ENCODE measurements around the gene RALGPS2. TPM values are rescaled to one million over a fixed set of nuclear protein-coding genes. Genes with fewer than 3 reads are reported as not detected.

RALGPS2 gene
- total RNA-seq (100 to 1,000 TPM in 2 of 7 donors, 10 to 100 TPM in 5; 54.7 to 118 (median 89.3) TPM), polyA plus RNA-seq (10 to 100 TPM; 25.6 to 28.5 (median 27.0) TPM)
- long read RNA-seq, donor 1, full-length matches to known transcripts = 1 of 8 reads
- long read RNA-seq, donor 1, partial matches to known transcripts = 7 of 8 reads
- long read RNA-seq, donor 1, other reads (novel, unspliced or antisense) = 0 of 8 reads
- long read RNA-seq, donor 2, full-length matches to known transcripts = 4 of 9 reads
- long read RNA-seq, donor 2, partial matches to known transcripts = 5 of 9 reads
- long read RNA-seq, donor 2, other reads (novel, unspliced or antisense) = 0 of 9 reads

- peak; percentile 95 for DNase-seq
- peak within 1 kb of the TSS; percentile 65 to 95 (median 90) for H3K4me3 ChIP-seq
- H3K36me3 ChIP-seq = no peaks in the 10 kb centered on the region
- 2 to 6% (median 3%) methylated on average over 28 to 90 of the region's 90 CpGs for WGBS, 5 donors
- no peak for TF ChIP-seq CTCF (IDR thresholded peaks at IDR 0.05 in 8 of 11, conservative IDR thresholded peaks at IDR 0.05 in 3 of 11)
- TF ChIP-seq POLR2AphosphoS5 (IDR thresholded peaks at IDR 0.05) = peak; percentile 89 to 95 (median 93)
- TF ChIP-seq POLR2A (IDR thresholded peaks at IDR 0.05) = peak in 1 of 3 donors; percentile 75
- H3K27ac ChIP-seq = peak within 1 kb of the TSS; percentile 85 to 98 (median 94)
- peaks cover 0 to 53% (median 18%) of the 10 kb centered on the region in 6 donors for H3K4me1 ChIP-seq
- intact Hi-C loops (cut with DNase I; ENCODE audit: low total_unique reads) = no loop called here
- H3K27me3 ChIP-seq (replicated peaks in 1 of 7) = peaks cover 0 to 13% (median 0%) of the 10 kb centered on the region in 7 donors
- H3K9me3 ChIP-seq = no peaks in the 10 kb centered on the region
These were observed at the start of gene RALGPS2 for GRCh38 chr1:178724728-178725465. Gene RALGPS2, plus strand, starts transcription at chr1:178725244. Its CDS starts 51,521 bp downstream, at chr1:178776765.

GRCh38 chr1:178679237-178679636 lies 45.8 kb upstream of the RALGPS2 start:
- DNase-seq = no peak
- TF ChIP-seq POLR2A (IDR thresholded peaks at IDR 0.05) (no peak), POLR2AphosphoS5 (IDR thresholded peaks at IDR 0.05) (no peak), CTCF (IDR thresholded peaks at IDR 0.05 in 8 of 11, conservative IDR thresholded peaks at IDR 0.05 in 3 of 11) (no peak)
- no peaks in the 10 kb centered on the region for H3K9me3 ChIP-seq
- no peaks in the 10 kb centered on the region for H3K27me3 ChIP-seq (replicated peaks in 1 of 7)
- intact Hi-C loops (cut with DNase I; ENCODE audit: low total_unique reads) = no loop called here
- peaks cover 0 to 17% (median 0%) of the 10 kb centered on the region in 6 donors for H3K4me1 ChIP-seq
- no peak overlapping the region for H3K4me3 ChIP-seq
- no peak overlapping the region for H3K27ac ChIP-seq
- 86 to 96% (median 91%) methylated on average over 2 of the region's 2 CpGs for WGBS, 5 donors
- no peaks in the 10 kb centered on the region for H3K36me3 ChIP-seq

- no peak for DNase-seq
- H3K27ac ChIP-seq = no peak overlapping the region
- H3K27me3 ChIP-seq (replicated peaks in 1 of 7) = no peaks in the 10 kb centered on the region
- 29 to 38% (median 32%) methylated on average over 2 of the region's 2 CpGs for WGBS, 5 donors
- H3K4me1 ChIP-seq = peaks cover 0 to 19% (median 5%) of the 10 kb centered on the region in 6 donors
- no peak for TF ChIP-seq POLR2A (IDR thresholded peaks at IDR 0.05)
- no peak for TF ChIP-seq CTCF (IDR thresholded peaks at IDR 0.05 in 8 of 11, conservative IDR thresholded peaks at IDR 0.05 in 3 of 11)
- no peak for TF ChIP-seq POLR2AphosphoS5 (IDR thresholded peaks at IDR 0.05)
- intact Hi-C loops (cut with DNase I; ENCODE audit: low total_unique reads) = no loop called here
- H3K9me3 ChIP-seq = no peaks in the 10 kb centered on the region
- no peak overlapping the region for H3K4me3 ChIP-seq
- H3K36me3 ChIP-seq = no peaks in the 10 kb centered on the region
These were observed 42.6 kb upstream of the RALGPS2 start for GRCh38 chr1:178682429-178682828.

- no peaks in the 10 kb centered on the region for H3K9me3 ChIP-seq
- TF ChIP-seq CTCF (IDR thresholded peaks at IDR 0.05 in 8 of 11, conservative IDR thresholded peaks at IDR 0.05 in 3 of 11) = no peak
- TF ChIP-seq POLR2AphosphoS5 (IDR thresholded peaks at IDR 0.05) = no peak
- no peak for TF ChIP-seq POLR2A (IDR thresholded peaks at IDR 0.05)
- no peaks in the 10 kb centered on the region for H3K36me3 ChIP-seq
- no peak overlapping the region for H3K27ac ChIP-seq
- no peak for DNase-seq
- H3K27me3 ChIP-seq (replicated peaks in 1 of 7) = no peaks in the 10 kb centered on the region
- 60 to 84% (median 76%) methylated on average over 2 of the region's 2 CpGs for WGBS, 5 donors
- intact Hi-C loops (cut with DNase I; ENCODE audit: low total_unique reads) = no loop called here
- H3K4me1 ChIP-seq = peaks cover 0 to 19% (median 5%) of the 10 kb centered on the region in 6 donors
- H3K4me3 ChIP-seq = no peak overlapping the region
These were observed 42.2 kb upstream of the RALGPS2 start for GRCh38 chr1:178682886-178683285.

Data from spleen (tissue), 13 donors.